Spleen (tissue), 7 donors: ENCODE measurements around the gene LTN1.
"Not testable (repeated sequence)": the region's sequence is repeated elsewhere in the genome, so short reads cannot be mapped to it uniquely, and the experiment has no call there.

Experiments
- POLR2A ChIP-seq, 3 donors: fragments of 450-650 bp; IDR thresholded peaks; one replicate each; pipeline ENCODE4 v1.5.1; 2017; ENCODE audit warnings: antibody characterized with exemption in 3 of 3, mild to moderate bottlenecking in 1 of 3
- POLR2AphosphoS5 ChIP-seq, 3 donors: sonication (generic); formaldehyde crosslinking; IDR thresholded peaks; one replicate each; pipeline ENCODE4 v1.5.1; 2017; ENCODE audit warnings: antibody characterized with exemption in 3 of 3
- TF ChIP-seq, protein P1 (sequence below), 11 experiments: fragments of 200-600 bp in 7 of 11; fragments of 450-650 bp in 4 of 11; sonication (generic) in 4 of 11; IDR thresholded peaks in 8 of 11; conservative IDR thresholded peaks in 3 of 11; 1 replicate in 7 of 11; 2 replicates in 4 of 11; pipeline versions ENCODE4 v1.4.0 to v1.8.0; 2016 to 2021; ENCODE audit warnings: antibody characterized with exemption in 11 of 11, inconsistent platforms in 4 of 11, mild to moderate bottlenecking in 1 of 11
- donor health status: DM: no; HTN: no; CAD: no; lungs with moderate emphysema.
- donor health status: DM: no; HTN: no; CAD: no.
- donor health status: DM: no; HTN: no; CAD: no.

DNA sequence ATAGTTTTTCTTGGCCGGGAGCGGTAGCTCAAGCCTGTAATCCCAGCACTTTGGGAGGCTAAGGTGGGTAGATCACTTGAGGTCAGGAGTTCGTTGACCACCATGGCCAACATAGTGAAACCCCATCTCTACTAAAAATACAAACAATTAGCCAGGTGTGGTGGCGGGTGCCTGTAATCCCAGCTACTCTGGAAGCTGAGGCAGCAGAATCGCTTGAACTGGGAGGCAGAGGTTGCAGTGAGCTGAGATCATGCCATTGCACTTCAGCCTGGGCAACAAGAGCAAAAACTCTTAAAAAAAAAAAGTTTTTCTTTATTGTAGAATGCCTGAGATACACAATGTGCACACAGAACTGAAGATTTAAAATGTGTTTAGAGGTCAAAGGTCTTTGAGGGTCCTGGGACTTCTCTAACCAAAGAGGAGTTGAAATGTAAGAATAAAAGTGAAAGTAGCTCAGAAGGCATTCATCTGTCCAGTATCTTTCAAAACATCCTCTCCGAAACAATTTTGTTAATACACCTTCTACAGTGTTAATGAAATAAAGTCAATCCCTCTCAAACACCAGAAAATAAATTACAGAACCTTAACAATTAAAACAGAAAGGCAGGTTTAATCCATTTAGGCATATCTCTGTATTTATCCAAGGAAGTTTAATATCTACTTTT lies 60.8 kb downstream of the LTN1 start:
- TF ChIP-seq POLR2A, POLR2AphosphoS5 (IDR thresholded peaks at IDR 0.05): not testable (repeated sequence)
- TF ChIP-seq, protein P1, sequence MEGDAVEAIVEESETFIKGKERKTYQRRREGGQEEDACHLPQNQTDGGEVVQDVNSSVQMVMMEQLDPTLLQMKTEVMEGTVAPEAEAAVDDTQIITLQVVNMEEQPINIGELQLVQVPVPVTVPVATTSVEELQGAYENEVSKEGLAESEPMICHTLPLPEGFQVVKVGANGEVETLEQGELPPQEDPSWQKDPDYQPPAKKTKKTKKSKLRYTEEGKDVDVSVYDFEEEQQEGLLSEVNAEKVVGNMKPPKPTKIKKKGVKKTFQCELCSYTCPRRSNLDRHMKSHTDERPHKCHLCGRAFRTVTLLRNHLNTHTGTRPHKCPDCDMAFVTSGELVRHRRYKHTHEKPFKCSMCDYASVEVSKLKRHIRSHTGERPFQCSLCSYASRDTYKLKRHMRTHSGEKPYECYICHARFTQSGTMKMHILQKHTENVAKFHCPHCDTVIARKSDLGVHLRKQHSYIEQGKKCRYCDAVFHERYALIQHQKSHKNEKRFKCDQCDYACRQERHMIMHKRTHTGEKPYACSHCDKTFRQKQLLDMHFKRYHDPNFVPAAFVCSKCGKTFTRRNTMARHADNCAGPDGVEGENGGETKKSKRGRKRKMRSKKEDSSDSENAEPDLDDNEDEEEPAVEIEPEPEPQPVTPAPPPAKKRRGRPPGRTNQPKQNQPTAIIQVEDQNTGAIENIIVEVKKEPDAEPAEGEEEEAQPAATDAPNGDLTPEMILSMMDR (IDR thresholded peaks at IDR 0.05 in 8 of 11, conservative IDR thresholded peaks at IDR 0.05 in 3 of 11), result not testable (repeated sequence)
